OCI-LY3 (cell line): Measurements from ENCODE around the gene FCRL6.

ENCODE experiments used
- H2AFZ ChIP-seq: fragments of 200-600, 300-600 bp; shearing (Covaris generic); 2 replicates; pipeline ENCODE4 v1.6.0; 2014; ENCODE audit warnings: antibody characterized with exemption, low read depth, low read length
- H3K27ac ChIP-seq: fragments of 200-600, 300-600 bp; sonication (generic); 2 replicates; pipeline ENCODE4 v1.5.1; 2014; ENCODE audit warnings: mild to moderate bottlenecking, low read length, moderate library complexity, mixed read lengths
- H3K27me3 ChIP-seq: fragments of 200-600, 300-600 bp; sonication (generic); 2 replicates; pipeline ENCODE4 v1.6.1; 2014; ENCODE audit warnings: low read depth, low read length, mixed read lengths
- H3K36me3 ChIP-seq: fragments of 200-600, 300-600 bp; sonication (generic); replicated peaks from 2 replicates; pipeline ENCODE3; 2014; ENCODE audit warnings: low read depth, low read length, mixed read lengths
- H3K4me1 ChIP-seq: fragments of 300-600, 200-600 bp; sonication (generic); 2 replicates; pipeline ENCODE4 v1.6.1; 2014; ENCODE audit warnings: low read length, mixed read lengths
- H3K4me2 ChIP-seq: fragments of 200-600, 300-600 bp; sonication (generic); 2 replicates; pipeline ENCODE4 v1.6.1; 2014; ENCODE audit warnings: low read length, mixed read lengths
- H3K4me3 ChIP-seq: fragments of 300-600, 200-600 bp; sonication (generic); 2 replicates; pipeline ENCODE4 v1.5.1; 2014; ENCODE audit warnings: antibody characterized with exemption, mild to moderate bottlenecking, low read length, moderate library complexity
- H3K79me2 ChIP-seq: fragments of 300-600, 200-600 bp; shearing (Covaris generic); 2 replicates; pipeline ENCODE4 v1.6.1; 2014; ENCODE audit warnings: mild to moderate bottlenecking, low read length, mixed read lengths
- H3K9ac ChIP-seq: fragments of 300-600, 200-600 bp; shearing (Covaris generic); 2 replicates; pipeline ENCODE4 v1.6.0; 2014; ENCODE audit warnings: mild to moderate bottlenecking, low read length, moderate library complexity
- H3K9me3 ChIP-seq: fragments of 200-600, 300-600 bp; shearing (Covaris generic); 2 replicates; pipeline ENCODE4 v1.6.1; 2014; ENCODE audit warnings: low read length, mixed read lengths; ENCODE audit not compliant: insufficient read depth
- H4K20me1 ChIP-seq: fragments of 200-600, 300-600 bp; sonication (generic); 2 replicates; pipeline ENCODE4 v1.6.1; 2016; ENCODE audit warnings: low read length, mixed read lengths; ENCODE audit not compliant: insufficient read depth
- EZH2phosphoT487 ChIP-seq: fragments of 200-600 bp; shearing (Covaris generic); IDR thresholded peaks from 2 replicates; pipeline ENCODE4 v1.6.1; 2018; ENCODE audit warnings: antibody characterized with exemption, mixed run types, low read depth
- TF ChIP-seq, protein P1 (sequence below): fragments of 200-600, 300-600 bp; sonication (generic); IDR thresholded peaks from 2 replicates; pipeline ENCODE4 v1.5.1; 2014; ENCODE audit warnings: antibody characterized with exemption, low read length, low read depth

Gene FCRL6

DNA sequence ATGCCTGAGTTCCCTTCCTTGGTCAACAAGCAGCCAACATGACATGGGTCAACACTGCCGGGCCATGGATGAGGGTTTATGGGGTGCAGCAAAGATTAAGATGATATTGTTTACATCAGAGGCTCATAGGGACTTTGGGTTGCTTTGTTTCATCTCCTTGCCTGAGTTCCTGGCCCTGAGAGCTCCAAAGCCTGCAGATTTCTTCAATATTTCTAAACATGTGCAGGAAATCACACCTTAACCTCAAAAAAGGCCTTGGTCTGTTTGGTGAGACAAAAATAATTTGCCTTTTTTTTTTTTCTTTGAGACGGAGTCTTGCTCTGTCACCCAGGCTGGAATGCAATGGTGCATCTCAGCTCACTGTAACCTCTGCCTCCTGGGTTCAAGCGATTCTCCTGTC is 25.4 kb downstream of the FCRL6 start:
- Histone ChIP-seq H3K9ac (no peak overlapping the region), H3K36me3 (no peaks in the 10 kb centered on the region), H3K79me2 (no peaks in the 10 kb centered on the region), H3K4me2 (no peak overlapping the region), H3K27ac (no peak overlapping the region), H2AFZ (no peak overlapping the region), H3K4me3 (no peak overlapping the region), H3K27me3 (peaks cover 32% of the 10 kb centered on the region), H3K4me1 (peaks cover 32% of the 10 kb centered on the region), H4K20me1 (no peaks in the 10 kb centered on the region), H3K9me3 (no peaks in the 10 kb centered on the region)
- TF ChIP-seq, protein P1, sequence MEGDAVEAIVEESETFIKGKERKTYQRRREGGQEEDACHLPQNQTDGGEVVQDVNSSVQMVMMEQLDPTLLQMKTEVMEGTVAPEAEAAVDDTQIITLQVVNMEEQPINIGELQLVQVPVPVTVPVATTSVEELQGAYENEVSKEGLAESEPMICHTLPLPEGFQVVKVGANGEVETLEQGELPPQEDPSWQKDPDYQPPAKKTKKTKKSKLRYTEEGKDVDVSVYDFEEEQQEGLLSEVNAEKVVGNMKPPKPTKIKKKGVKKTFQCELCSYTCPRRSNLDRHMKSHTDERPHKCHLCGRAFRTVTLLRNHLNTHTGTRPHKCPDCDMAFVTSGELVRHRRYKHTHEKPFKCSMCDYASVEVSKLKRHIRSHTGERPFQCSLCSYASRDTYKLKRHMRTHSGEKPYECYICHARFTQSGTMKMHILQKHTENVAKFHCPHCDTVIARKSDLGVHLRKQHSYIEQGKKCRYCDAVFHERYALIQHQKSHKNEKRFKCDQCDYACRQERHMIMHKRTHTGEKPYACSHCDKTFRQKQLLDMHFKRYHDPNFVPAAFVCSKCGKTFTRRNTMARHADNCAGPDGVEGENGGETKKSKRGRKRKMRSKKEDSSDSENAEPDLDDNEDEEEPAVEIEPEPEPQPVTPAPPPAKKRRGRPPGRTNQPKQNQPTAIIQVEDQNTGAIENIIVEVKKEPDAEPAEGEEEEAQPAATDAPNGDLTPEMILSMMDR = no peak
- TF ChIP-seq EZH2phosphoT487 = no peak

DNA sequence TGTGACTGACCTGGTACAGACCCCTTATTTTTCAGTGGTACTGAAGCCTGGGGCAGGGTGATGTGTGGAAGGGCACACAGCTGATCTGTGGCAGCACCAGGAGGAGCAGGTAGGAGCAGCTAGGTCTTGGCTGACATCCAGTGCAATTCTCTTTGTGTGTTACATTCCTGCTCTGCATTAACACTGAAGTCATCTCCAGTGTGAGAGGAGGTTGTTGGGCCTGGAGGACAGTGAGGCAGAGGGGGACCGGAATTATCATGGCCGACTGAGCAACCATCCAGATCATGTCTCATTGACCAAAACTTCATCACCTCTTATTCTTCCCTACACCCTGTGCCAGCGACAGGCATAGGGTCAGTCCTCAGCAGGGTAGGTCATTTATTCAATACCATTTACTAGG is 26.0 kb downstream of the FCRL6 start:
- no peaks in the 10 kb centered on the region for H4K20me1 ChIP-seq
- H2AFZ ChIP-seq = no peak overlapping the region
- peaks cover 29% of the 10 kb centered on the region for H3K27me3 ChIP-seq
- H3K4me2 ChIP-seq = peak overlapping the region; percentile 66
- no peaks in the 10 kb centered on the region for H3K79me2 ChIP-seq
- no peaks in the 10 kb centered on the region for H3K9me3 ChIP-seq
- no peaks in the 10 kb centered on the region for H3K36me3 ChIP-seq
- no peak overlapping the region for H3K27ac ChIP-seq
- no peak for TF ChIP-seq EZH2phosphoT487
- TF ChIP-seq, protein P1 = no peak
- H3K9ac ChIP-seq = no peak overlapping the region
- H3K4me3 ChIP-seq = no peak overlapping the region
- H3K4me1 ChIP-seq = peaks cover 32% of the 10 kb centered on the region

DNA sequence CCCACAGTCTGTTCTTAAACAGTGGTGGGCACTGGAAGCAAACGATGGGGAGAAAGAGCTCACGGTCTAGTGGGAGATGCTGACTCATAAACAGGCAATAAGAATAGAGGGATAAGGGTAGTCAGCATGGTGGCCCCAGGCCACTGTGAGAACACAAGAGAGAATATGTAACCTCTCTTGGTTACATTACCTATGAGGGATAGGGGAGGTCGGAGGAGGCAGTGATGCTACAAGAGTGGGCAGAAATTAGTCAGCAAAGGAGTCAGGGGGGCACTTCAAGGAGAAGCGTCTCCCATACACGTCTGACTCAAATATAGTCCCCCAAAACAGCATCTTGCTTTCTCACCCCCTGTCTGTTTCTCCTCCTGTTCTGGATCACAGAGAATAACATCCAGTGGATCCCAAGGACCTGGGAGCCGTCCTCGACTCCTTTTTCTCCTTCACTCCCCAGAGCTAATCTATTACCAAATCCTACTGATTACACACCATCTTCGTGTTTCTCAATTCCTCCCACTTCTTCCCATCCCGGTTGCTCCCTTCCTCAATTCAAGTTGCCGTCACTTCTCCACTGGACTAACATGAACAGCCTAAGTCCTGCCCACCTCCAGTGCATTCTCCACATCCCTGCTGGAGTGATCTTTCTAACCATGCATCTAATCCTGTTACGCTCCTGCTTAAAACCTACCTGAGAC is 26.6 kb downstream of the FCRL6 start:
- Histone ChIP-seq H3K4me3 (peak overlapping the region; percentile 38), H3K79me2 (no peaks in the 10 kb centered on the region), H3K9ac (no peak overlapping the region), H2AFZ (no peak overlapping the region), H3K4me2 (peak overlapping the region; percentile 66), H3K27me3 (peaks cover 29% of the 10 kb centered on the region), H3K4me1 (peaks cover 32% of the 10 kb centered on the region), H3K36me3 (no peaks in the 10 kb centered on the region), H4K20me1 (no peaks in the 10 kb centered on the region), H3K9me3 (no peaks in the 10 kb centered on the region), H3K27ac (no peak overlapping the region)
- TF ChIP-seq, protein P1 = no peak
- no peak for TF ChIP-seq EZH2phosphoT487

DNA sequence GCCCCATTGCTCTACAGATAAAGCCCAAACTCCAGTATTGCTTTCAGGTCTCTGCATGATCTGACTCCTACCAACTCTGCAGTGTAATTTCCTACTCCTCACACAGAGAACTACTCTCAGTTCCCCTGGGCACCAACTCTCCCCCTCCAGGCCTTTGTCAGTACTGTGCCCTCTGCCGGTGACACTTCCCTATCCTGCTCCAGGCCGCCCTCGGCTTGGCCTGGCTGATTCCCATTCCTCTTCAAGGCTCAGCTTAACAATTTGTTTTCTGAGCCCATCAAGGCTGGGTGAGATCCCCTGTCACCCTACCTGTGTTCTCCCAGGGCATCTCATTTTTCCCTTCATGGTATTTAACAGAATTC is 27.1 kb downstream of the FCRL6 start:
- Histone ChIP-seq H2AFZ (no peak overlapping the region), H3K9me3 (no peaks in the 10 kb centered on the region), H3K79me2 (no peaks in the 10 kb centered on the region), H3K4me3 (peak overlapping the region; percentile 38), H3K36me3 (no peaks in the 10 kb centered on the region), H3K4me1 (peaks cover 32% of the 10 kb centered on the region), H3K4me2 (peak overlapping the region; percentile 66), H4K20me1 (no peaks in the 10 kb centered on the region), H3K27ac (no peak overlapping the region), H3K9ac (no peak overlapping the region), H3K27me3 (peaks cover 29% of the 10 kb centered on the region)
- TF ChIP-seq EZH2phosphoT487 = no peak
- TF ChIP-seq, protein P1 = peak; percentile 93
